Left ventricle myocardium superior (tissue), 1 donor: ENCODE measurements around the gene ENG. TPM values are rescaled to one million over a fixed set of nuclear protein-coding genes. Genes with fewer than 3 reads are reported as not detected.

Experiments used
- ATAC-seq: fragments of 200-7000 bp; cut with Tn5 transposase; one replicate; pipeline ENCODE4 v1.9.1; 2020; ENCODE audit warnings: mild to moderate bottlenecking, moderate library complexity
- DNase-seq: peaks from one replicate; pipeline ENCODE4 v3.0.0-alpha.2; 2020
- intact Hi-C: fragments of 100-400 bp; cut with micrococcal nuclease; formaldehyde crosslinking; loops from one replicate; pipeline ENCODE4 v1.11.0; 2022
- total RNA-seq: library from RNA; stranded (reverse); fragmentation: NEBNext Ultra II Directional; extraction: Animal tissue kit (Norgen Biotek cat#: 25700); gene quantifications from one replicate; pipeline ENCODE4 v1.2.1, GENCODE V29; 2021
- donor health status: DM: no; HTN: yes; CAD: no; lungs with severe emphysema.

The ENG gene
- total RNA-seq, 1 donor from 2014 or later = 134 TPM

DNA sequence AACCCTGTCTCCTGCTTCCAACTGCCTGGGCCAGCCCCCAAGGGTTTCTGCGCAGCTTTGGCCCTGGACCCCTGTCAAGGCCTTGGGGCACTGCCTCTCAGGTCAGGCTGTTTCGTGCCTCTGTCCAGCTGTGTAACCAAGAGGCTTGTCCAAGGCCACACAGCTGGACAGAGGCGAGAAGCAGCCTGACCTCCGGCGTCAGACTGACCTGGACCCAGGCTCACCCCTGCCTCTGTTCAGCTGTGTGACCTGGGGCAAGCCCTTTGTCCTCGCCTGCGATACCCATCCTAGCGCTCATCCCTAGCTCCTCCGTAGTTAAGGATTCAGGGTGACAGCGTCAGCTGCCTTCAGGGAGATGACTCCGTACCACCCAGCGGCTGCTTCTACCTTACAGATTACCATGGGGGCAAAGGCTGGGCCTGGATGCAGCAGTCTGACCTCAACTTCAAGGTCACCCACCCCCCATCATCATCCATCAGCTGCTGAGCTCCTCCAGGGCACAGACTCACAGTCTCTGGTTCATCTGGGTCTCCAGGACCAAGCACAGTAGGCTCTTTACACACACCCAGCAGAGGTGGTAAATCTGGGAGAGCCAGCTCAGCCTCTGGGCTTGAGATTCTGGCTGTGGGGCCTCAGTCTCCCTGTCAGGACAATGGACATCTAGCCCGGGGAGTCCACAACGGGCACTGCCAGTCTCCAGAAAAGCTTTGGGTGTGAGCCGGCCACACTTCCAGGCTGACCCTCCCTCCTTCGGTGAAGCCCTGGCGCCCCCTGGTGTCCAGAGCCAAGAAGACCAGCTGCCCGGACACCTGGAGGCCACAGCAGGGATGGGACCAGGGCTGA lies 15.1 kb upstream of the ENG start:
- DNase-seq (peak; percentile 91), ATAC-seq (peak; percentile 67)
- intact Hi-C loops = loop anchor here (10.0 kb wide), 1 partner anchor 85 kb away; the partner anchor contains the start of gene CDK9

DNA sequence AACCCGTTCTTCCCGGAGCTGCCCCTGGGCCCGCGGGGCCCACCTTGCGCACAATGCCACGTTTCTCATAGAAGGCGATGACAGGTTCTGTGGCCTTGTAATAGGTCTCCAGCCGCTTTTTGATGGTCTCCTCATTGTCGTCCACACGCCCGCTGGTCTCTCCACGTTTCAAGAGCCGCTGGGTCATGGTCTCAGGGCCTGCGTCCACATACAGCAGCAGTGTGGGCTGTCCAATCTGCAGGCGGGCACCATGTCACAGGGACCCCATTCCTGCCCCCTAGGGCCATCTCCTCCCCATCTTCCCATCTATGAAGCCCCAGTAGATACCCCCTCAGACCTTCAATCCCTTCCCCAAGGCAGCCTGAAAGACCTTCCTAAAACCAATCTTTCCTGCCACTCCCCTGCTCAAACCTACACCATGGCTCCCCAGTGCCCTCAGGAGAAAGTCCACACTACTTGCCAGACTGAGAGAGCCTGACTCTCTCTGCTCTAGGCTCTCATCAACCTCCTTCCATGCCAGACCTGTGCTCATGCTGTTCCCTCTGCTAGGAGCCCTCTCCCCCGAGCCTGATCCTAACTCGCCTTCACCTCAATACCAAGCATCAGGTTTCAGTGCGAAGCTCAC lies 13.9 kb upstream of the ENG start:
- intact Hi-C loops = no loop called here
- no peak for DNase-seq
- ATAC-seq = no peak

DNA sequence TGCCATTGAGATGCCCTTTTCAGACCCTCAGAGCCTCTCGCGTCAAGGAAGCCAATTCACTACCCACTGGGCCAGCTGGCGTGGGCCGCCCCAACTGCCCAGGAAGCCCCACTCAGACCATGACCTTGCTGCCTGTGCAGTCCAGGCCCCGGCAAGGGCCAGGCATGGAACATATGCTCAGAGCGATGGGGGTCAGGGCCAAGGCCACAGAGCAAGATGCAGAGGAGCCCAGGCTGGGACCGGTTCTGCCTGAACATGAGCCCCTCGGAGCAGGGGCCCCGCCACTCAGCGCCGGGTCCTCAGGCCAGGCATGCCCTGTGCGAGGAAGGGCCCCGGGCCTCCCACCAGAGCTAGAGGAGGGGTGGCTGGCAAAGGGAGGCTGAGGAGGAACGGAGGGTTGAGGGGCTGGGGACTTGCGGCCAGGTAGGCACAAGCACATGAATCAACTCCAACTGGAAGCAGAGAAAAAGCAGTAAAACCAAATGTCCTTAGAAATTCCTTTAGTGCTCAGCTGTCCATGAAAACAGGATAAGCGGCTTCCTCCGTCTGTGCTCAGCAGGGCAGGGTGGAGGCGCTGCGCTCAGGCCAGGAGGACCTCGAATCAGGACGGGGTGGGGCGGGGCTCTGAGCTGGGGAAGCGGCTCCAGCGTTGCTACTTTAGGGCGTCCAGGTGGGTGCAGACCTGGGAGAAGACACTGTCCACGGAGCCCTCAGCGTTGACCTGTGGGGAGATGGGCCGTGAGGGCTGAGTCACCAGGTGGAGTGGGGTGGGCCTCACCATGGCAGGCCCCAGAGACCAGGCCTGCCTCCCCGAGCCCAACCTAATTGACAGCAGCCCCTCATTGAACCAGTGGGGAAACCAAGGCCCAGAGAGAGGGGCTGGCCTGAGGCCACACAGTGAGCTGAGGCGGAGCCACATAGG lies 13.2 kb upstream of the ENG start:
- intact Hi-C loops = no loop called here
- ATAC-seq (peak; percentile 18), DNase-seq (peak; percentile 69)

DNA sequence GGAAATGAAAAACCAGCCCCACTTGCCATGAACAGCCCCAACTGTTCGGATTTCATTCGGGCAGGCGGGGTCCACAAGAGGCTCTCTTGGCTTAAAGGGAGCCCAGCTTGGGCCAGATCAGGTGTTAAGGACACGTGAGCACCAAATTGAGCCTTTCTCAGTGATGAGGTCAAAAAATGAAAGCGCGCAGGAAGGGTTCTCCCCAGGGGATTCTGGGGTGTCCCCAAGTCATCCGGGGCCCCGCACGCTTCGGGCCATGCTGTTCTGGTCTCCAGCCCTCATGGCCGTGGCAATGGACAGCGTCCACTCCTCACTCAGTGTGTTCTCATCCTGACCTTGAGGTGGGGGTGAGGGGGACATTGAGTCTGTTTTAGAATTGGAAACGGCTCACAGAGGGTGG lies 12.1 kb upstream of the ENG start:
- DNase-seq (no peak), ATAC-seq (no peak)
- intact Hi-C loops = no loop called here

DNA sequence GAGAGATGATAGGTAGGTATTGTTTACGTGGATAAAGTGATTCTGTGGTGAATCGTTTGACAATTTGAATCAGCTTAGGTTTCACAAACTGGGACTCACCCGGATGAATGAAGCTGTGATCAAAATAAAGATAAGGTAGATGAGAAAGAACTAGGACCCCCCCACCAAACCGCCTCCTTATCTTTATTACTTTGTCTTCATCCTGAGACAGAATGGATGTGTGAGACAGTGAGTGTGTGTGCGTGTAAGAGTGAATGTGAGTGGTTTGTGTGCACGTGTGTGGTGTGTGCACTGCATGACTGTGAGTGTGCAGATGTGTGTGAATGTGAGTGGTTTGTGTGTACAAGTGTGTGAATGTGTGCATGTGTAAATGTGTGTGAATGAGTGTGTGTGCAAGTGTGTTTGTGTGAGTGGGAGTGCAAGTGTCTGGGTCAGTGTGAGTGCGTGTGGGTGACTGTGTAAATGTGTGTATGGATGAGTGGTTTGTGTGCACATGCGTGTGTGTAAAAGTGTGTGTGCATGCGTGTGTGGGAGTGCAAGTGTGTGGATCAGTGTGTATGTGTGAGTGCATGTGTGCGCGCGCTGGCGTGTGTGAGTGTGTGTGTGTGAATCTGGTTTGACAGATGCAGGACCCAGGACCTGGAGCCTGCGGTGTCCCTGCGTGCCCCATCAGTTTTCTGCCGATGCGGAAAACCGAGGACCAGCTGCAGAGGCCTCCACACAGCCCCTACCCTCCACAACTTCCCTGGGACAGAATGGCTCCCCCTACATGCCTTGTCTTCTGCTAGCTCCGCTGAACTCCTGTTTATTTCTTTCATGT lies 11.4 kb upstream of the ENG start:
- DNase-seq (no peak), ATAC-seq (no peak)
- intact Hi-C loops = no loop called here

DNA sequence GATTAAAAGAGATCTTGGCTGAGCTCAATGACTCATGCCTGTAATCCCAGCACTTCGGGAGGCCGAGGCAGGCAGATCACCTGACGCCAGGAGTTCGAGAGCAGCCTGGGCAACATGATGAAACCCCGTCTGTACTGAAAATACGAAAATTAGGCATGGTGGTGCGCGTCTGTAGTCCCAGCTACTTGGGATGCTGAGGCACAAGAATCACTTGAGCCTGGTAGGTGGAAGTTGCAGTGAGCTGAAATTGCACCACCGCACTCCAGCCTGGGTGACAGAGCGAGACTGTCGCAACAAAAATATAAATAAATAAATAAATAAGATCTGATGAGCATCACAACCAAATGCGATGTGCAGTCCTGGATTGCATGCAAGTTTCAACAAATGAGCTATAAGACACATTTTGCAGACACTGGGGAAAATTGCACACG lies 8.7 kb upstream of the ENG start:
- ATAC-seq = no peak
- intact Hi-C loops = no loop called here
- DNase-seq = no peak

DNA sequence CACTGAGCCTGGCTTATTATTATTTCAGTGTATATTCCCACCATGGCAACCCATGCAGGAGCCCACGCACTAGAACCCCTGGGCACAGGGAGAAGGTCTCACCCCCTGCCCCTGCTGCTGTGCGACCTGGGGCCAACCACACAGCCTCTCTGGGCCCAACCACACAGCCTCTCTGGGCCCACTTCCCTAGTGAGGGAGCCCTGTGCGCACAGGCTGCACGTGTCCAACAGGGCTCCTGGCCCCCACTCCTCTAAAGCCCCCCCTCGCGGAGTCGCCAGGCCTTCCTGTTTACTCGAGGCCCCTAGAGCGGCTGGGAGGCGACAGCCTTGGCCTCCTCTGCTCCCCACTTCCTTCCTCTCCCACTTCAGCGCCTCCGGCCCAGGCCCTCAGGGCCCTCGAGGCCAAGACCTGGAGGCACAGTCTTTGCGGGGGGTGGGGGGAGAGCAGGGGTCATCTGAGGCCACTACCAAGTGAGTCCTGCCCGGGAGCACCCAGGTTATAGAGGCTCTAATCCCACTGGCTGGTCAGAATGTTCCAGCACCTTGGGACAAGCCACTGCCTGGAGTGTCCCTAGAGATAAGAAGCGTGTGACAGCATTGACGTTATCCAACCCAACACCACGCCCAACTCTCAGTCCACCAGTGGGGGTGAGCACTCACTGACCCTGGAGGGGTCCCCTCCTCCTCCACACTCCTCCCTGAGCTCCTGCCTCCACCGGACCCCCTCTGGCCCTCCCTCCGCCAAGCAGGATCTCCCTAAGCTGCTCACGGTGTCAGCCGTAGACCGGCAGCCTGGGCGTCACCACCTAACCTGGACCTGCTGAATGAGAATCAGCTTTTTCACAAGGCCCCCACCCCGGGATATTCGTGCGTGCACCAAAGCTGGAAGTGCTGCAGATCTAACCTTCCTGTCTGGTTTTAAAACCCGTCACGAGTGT lies 7.9 kb upstream of the ENG start:
- peak; percentile 80 for ATAC-seq
- intact Hi-C loops = no loop called here
- DNase-seq = peak; percentile 90

DNA sequence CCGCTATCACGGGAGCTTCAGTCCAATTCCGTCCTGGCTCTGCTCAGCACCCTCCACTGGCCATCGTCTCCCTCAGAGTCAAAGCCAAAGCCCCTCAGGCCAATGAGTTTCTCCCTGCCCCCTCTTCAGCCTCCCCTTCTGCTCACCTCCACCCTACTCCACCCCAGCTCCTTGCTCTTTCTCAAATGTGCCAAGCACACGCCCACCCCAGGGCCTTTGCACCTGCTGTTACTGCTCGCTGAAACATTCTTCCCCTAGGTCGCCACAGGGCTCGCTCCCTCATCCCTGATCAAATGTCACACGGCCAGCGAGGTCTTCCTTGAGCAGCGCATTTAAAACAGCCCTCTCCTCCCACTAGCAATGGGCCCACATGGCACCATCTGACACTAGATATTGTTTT lies 6.3 kb upstream of the ENG start:
- no peak for ATAC-seq
- DNase-seq = no peak
- intact Hi-C loops = no loop called here

DNA sequence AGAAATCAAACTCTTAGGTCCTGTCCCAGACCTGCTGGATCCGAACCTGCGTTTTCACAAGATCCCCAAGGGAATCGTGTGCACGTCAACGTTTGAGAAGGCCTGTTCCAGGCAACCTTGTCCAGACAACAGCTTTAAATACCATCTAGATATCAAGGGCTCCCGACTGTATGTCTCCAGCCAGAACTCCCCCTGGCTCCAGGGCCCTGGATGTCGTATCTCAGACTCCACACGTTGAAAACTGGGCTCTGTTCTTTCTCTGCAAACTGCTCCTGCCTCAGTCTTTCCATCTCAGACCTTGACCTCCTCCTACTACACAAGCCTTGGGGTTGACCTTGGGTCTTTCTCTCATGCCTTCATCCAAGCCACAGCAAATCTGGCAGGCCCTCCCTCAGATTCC lies 5.8 kb upstream of the ENG start:
- intact Hi-C loops = no loop called here
- peak; percentile 66 for DNase-seq
- peak; percentile 45 for ATAC-seq

DNA sequence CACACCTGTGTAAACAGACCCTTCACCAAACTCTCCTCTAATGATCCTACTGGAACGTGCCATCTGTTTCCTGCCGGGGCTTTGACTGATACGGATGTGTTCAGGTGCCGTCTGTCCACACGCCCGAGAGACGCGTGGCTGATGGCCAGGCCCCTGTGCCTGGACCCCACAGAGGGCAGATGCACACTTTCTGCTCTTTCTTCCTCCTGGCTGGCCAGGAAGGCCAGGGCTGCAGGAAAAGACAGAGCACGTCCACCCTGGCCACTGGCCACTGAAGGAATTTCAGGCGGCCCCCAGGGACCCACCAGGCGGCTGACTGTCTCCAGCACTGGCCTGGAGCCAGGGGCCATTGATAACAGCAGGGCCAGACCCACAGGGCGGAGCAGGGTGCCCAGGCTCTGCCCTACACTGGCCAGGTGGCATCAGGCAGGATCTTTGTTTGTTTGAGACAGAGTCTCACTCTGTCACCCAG lies 3.6 kb upstream of the ENG start:
- DNase-seq = peak; percentile 87
- peak; percentile 13 for ATAC-seq
- intact Hi-C loops = no loop called here

DNA sequence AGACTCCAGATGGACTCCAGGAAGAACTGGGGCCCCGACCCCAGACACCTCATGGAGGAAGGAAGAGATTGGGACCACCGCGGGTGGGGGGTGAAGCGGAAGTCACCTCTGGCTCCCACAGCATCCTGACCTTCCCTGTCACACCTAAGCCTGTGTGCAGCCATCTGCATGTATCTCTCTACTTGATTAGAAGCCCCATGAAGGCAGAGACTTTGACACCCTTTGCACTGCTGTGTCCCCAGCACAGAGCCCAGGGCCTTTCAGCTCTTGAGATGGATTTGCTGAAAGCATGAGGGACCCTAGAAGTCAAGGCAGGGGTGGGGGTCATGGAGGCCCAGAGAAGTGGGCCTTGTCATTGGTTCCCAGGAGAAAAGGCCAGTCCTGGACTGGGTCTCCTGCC lies 2.8 kb upstream of the ENG start:
- intact Hi-C loops = no loop called here
- ATAC-seq (no peak), DNase-seq (no peak)

DNA sequence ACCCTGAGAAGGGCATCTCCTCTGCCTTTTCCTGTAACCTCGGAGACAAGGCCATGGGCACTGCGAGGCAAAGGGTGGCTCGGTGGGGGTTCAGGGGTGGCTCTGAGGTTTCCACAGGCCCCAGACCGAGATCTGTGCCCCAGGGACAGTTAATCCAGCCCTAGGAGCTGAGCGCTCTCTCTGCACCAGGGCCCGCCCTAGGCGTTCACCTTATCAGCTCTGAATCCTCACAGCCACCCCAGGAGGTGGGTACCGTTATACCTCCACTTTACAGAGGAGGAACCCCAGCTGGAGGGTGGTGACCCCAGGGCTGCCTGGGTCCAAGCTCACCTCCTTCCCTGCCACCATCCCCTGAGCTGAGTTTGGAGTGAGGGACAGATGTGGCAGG lies 2.3 kb upstream of the ENG start:
- DNase-seq (no peak), ATAC-seq (no peak)
- intact Hi-C loops = no loop called here

DNA sequence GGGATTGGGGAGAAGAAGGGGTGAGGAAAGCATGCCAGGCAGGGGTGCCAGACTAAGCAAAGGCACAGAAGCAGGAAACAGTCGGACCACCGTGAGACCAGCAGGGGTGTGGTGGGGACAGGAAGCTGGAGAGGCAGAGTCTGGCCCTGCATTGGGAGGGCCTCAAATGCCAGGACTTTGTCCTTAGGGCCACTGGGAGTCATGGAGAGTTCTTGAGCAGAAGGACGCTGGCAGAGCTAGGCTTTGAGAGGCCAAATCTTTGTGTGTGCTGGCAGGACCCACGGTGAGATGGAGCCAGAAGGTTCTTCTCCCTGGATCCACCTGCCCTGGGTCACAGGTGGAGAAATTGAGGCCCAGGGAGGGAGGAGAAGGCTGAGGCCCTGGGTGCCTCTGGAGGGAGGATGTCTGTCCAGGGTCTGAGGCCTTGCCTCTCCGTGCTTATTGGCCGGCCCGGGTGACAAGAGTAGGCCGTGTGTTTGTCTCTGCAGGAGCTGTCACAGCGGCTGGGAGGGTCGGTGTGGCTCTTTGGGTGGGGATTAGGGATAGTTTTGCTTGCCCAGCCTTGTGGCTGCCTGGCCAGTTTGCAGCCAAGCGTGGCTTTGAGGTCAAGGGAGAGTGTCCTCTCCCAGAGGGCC lies 1.8 kb upstream of the ENG start:
- ATAC-seq (no peak), DNase-seq (no peak)
- intact Hi-C loops = no loop called here

DNA sequence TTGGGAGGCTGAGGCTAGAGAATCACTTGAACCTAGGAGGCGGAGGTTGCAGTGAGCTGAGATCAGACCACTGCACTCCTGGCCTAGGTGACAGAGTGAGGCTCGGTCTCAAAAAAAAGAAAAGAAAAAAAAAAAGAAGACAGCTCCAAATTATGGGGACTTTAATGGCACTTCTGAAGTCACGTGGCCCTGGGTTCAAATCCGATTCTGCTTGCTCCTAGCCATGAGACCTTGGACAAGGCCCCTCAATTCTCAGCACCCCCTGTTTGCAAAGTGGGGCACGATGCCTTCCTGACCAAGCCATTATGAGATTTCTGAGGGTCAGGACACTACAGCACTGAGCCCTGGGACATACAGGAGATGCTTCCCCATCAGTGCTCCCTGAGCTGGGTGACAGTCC lies 1.1 kb upstream of the ENG start:
- ATAC-seq = no peak
- no peak for DNase-seq
- intact Hi-C loops = no loop called here

DNA sequence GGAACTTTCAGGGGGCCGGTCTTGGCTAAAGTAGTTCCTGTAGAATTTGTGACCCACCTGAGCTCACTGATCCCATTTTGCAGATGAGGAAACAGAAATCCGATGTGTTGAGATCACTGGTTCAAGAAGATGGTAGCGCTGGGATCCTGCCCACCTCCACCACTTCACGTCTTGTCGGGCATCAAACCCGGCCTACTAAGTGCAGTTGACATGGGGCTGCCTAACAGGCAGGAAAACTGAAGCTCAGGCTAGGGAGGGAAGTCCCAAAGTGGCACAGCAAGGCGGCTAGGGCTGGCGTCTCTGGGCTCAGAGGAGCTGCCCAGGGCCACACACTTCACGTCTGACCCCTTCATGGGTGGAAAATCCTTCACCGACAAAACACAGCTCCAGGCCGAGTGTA lies 502 bp upstream of the ENG start:
- intact Hi-C loops = no loop called here

DNA sequence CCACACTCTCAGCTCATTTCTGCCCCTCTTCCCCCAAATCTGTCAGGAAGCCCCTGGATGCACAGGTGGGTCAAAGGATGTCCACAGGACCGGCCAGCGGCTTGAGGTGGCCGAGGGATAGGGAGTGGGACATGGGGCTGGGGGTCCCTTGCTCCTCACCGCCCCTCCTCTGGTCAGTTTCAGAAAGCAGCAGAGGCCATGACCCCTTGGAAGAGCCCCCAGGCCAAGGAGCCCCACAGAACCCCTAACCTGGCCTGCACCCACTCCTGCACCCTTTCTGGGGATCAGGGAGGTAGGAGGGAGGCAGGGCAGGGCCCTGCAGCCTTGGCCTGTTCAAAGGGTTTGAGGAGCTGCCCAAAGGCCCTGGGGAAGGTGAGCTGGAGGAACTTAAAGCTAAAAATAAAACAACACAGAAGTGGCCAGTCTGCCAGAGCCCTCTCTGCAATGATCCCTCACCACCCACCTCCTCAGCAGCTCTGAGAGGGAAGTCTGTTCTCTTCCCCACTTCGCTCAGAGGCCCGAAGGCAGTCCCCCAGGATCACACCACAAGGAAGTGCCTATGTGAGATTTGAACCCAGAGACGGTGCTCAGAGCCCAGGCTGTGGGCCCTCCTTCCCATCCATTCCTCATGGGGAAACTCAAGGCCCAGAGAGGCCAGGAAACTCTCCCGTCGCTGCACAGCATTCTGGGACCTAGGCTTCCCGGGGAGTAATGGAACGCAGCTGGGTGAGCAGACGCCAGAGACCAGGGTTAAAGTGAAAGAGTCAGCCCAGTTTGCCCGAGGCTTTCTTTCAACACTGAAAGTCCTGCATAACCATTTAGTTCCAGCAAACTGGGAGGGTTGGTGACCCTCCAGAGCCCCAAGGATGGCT lies 910 bp downstream of the ENG start:
- DNase-seq = no peak
- ATAC-seq = peak; percentile 2
- intact Hi-C loops = no loop called here

More for the DNA sequence above, 502 bp upstream of the ENG start:
- no peak for DNase-seq
- no peak for ATAC-seq
